GM23338 (cell line): Measurements from ENCODE around the gene EDEM1. TPM values are rescaled to one million over a fixed set of nuclear protein-coding genes. Genes with fewer than 3 reads are reported as not detected.
A peak's percentile ranks its signal among the peaks of the same experiment; 100 is the strongest.

ENCODE experiments used
- ATAC-seq: fragments of 200-7000 bp; cut with Tn5 transposase; 3 replicates; pipeline ENCODE4 v1.9.1; 2020
- DNase-seq: peaks from one replicate; pipeline ENCODE4 v3.0.0-alpha.2; 2015; ENCODE audit warnings: low spot score
- H2AFZ ChIP-seq: fragments of 200-600 bp; sonication (generic); 2 replicates; pipeline ENCODE4 v1.8.0; 2016; ENCODE audit warnings: antibody characterized with exemption, mild to moderate bottlenecking, moderate library complexity
- H3F3A ChIP-seq: fragments of 200-600 bp; sonication (generic); replicated peaks from 2 replicates; pipeline ENCODE4 v1.8.0; 2017; ENCODE audit warnings: antibody characterized with exemption, mixed run types, low read depth
- H3K27ac ChIP-seq: fragments of 200-600 bp; sonication (generic); 2 replicates; pipeline ENCODE4 v1.6.1; 2016; ENCODE audit warnings: low read depth
- H3K27me3 ChIP-seq: fragments of 200-600 bp; sonication (generic); 2 replicates; pipeline ENCODE4 v1.8.0; 2016; ENCODE audit warnings: mild to moderate bottlenecking, mixed run types, moderate library complexity; ENCODE audit not compliant: insufficient read depth
- H3K36me3 ChIP-seq: fragments of 200-600 bp; sonication (generic); 2 replicates; pipeline ENCODE4 v1.8.0; 2016; ENCODE audit warnings: mild to moderate bottlenecking; ENCODE audit not compliant: insufficient read depth
- H3K4me1 ChIP-seq: fragments of 200-600 bp; sonication (generic); 2 replicates; pipeline ENCODE4 v1.8.0; 2016; ENCODE audit warnings: mild to moderate bottlenecking, moderate library complexity; ENCODE audit not compliant: insufficient read depth
- H3K4me2 ChIP-seq: fragments of 200-600 bp; sonication (generic); 2 replicates; pipeline ENCODE4 v1.7.1; 2017; ENCODE audit warnings: mixed run types
- H3K4me3 ChIP-seq: fragments of 200-600 bp; sonication (generic); 2 replicates; pipeline ENCODE4 v1.6.1; 2016; ENCODE audit warnings: mixed run types
- H3K79me2 ChIP-seq: fragments of 200-600 bp; sonication (generic); replicated peaks from 2 replicates; pipeline ENCODE4 v1.8.0; 2017; ENCODE audit warnings: mild to moderate bottlenecking; ENCODE audit not compliant: insufficient read depth
- H3K9me2 ChIP-seq: fragments of 200-600 bp; sonication (generic); 2 replicates; pipeline ENCODE4 v1.8.0; 2017; ENCODE audit not compliant: insufficient read depth
- H4K20me1 ChIP-seq: fragments of 200-600 bp; sonication (generic); replicated peaks from 2 replicates; pipeline ENCODE4 v1.8.0; 2017; ENCODE audit warnings: mild to moderate bottlenecking; ENCODE audit not compliant: insufficient read depth
- H3K27ac Mint-ChIP-seq: 2 replicates; pipeline ENCODE4 v1.8.0; 2020; ENCODE audit warnings: inconsistent platforms, mild to moderate bottlenecking, moderate library complexity, mixed read lengths
- H3K27me3 Mint-ChIP-seq: 3 replicates; pipeline ENCODE4 v1.8.0; 2022; ENCODE audit warnings: low read depth, mild to moderate bottlenecking, moderate library complexity, mixed read lengths, inconsistent platforms; ENCODE audit not compliant: insufficient read depth, poor library complexity
- H3K36me3 Mint-ChIP-seq: 3 replicates; pipeline ENCODE4 v1.8.0; 2021; ENCODE audit warnings: low read depth, mild to moderate bottlenecking, inconsistent platforms, moderate library complexity, mixed read lengths
- H3K4me1 Mint-ChIP-seq: 3 replicates; pipeline ENCODE4 v1.8.0; 2020; ENCODE audit warnings: mild to moderate bottlenecking, inconsistent platforms, mixed read lengths
- H3K4me3 Mint-ChIP-seq: 3 replicates; pipeline ENCODE4 v1.8.0; 2021; ENCODE audit warnings: moderate library complexity, mild to moderate bottlenecking, inconsistent platforms, mixed read lengths
- H3K9me3 Mint-ChIP-seq: 3 replicates; pipeline ENCODE4 v1.8.0; 2020; ENCODE audit warnings: moderate library complexity, mild to moderate bottlenecking, inconsistent platforms, mixed read lengths
- CREB1 ChIP-seq: fragments of 250-450 bp; sonication (Bioruptor Pico); IDR thresholded peaks from 2 replicates; pipeline ENCODE4 v1.5.0; 2020; ENCODE audit warnings: low read depth, mild to moderate bottlenecking, moderate library complexity
- CTCF ChIP-seq, 2 experiments: fragments of 200-600 bp in 1 of 2; sonication (generic) in 1 of 2; conservative IDR thresholded peaks; 2 replicates each; pipeline versions ENCODE4 v1.5.1 to v1.6.1; 2016 to 2017; ENCODE audit warnings: antibody characterized with exemption in 2 of 2, low read depth in 2 of 2, mild to moderate bottlenecking in 2 of 2, moderate library complexity in 1 of 2
- ETS1 ChIP-seq: IDR thresholded peaks from 2 replicates; pipeline ENCODE4 v1.6.1; 2016; ENCODE audit warnings: antibody characterized with exemption
- EZH2 ChIP-seq: fragments of 200-600 bp; sonication (generic); IDR thresholded peaks from one replicate; pipeline ENCODE4 v1.8.0; 2017; ENCODE audit warnings: antibody characterized with exemption, mild to moderate bottlenecking, low read depth; ENCODE audit not compliant: unreplicated experiment
- EZH2phosphoT487 ChIP-seq: fragments of 200-600 bp; sonication (generic); IDR thresholded peaks from one replicate; pipeline ENCODE4 v1.8.1; 2018; ENCODE audit warnings: antibody characterized with exemption; ENCODE audit not compliant: unreplicated experiment
- JUNB ChIP-seq: IDR thresholded peaks from one replicate; pipeline ENCODE4 v1.6.1; 2016; ENCODE audit warnings: antibody characterized with exemption; ENCODE audit not compliant: unreplicated experiment
- NANOG ChIP-seq: IDR thresholded peaks from 2 replicates; pipeline ENCODE4 v1.6.1; 2016; ENCODE audit warnings: antibody characterized with exemption, borderline replicate concordance
- POLR2AphosphoS5 ChIP-seq: IDR thresholded peaks from 2 replicates; pipeline ENCODE4 v1.6.1; 2016; ENCODE audit warnings: antibody characterized with exemption, low read depth
- REST ChIP-seq: IDR thresholded peaks from one replicate; pipeline ENCODE4 v1.6.1; 2018; ENCODE audit warnings: antibody characterized with exemption; ENCODE audit not compliant: unreplicated experiment
- STAT1 ChIP-seq: IDR thresholded peaks from one replicate; pipeline ENCODE4 v1.6.1; 2016; ENCODE audit warnings: antibody characterized with exemption; ENCODE audit not compliant: unreplicated experiment
- ZNF114 ChIP-seq: fragments of 250-450 bp; sonication (Bioruptor Pico); IDR thresholded peaks from 2 replicates; pipeline ENCODE4 v1.5.0; 2020; ENCODE audit warnings: mild to moderate bottlenecking, moderate library complexity
- ZNF331 ChIP-seq: fragments of 250-450 bp; sonication (Bioruptor Pico); IDR thresholded peaks from 2 replicates; pipeline ENCODE4 v1.5.0; 2020; ENCODE audit warnings: low read depth, mild to moderate bottlenecking, moderate library complexity
- ZNF462 ChIP-seq: fragments of 250-450 bp; sonication (Bioruptor Pico); IDR thresholded peaks from 2 replicates; pipeline ENCODE4 v1.5.0; 2020; ENCODE audit warnings: mild to moderate bottlenecking, moderate library complexity
- polyA plus RNA-seq: library from polyadenylated mRNA; unstranded; fragments of >200 nt; fragmentation: Nextera tagmentation; extraction: Ambion mirVana; gene quantifications from 2 replicates; pipeline ENCODE4 v1.2.1, GENCODE V29; 2016
- total RNA-seq: library from RNA; depleted of rRNA; stranded (reverse); fragments of >200 nt; shearing (Covaris generic); gene quantifications from 2 replicates; pipeline ENCODE4 v1.2.3, GENCODE V29; 2014

The EDEM1 gene
- total and polyA plus RNA-seq, 2 experiments from 2014 or later, result 2.2 to 36.7 TPM

- Mint-ChIP-seq H3K27me3 (peaks cover 5% of the 10 kb centered on the region), H3K27ac (peak overlapping the region; percentile 80)
These were observed 31.7 kb downstream of the EDEM1 start for GRCh38 chr3:5219216-5219615.

More at GRCh38 chr3:5219216-5219615, 31.7 kb downstream of the EDEM1 start:
- peaks cover 40% of the 10 kb centered on the region for H3K36me3 Mint-ChIP-seq
- Histone ChIP-seq H3K9me2 (no peaks in the 10 kb centered on the region), H3K79me2 (no peaks in the 10 kb centered on the region), H3K4me3 (no peak overlapping the region), H3K4me1 (peaks cover 21% of the 10 kb centered on the region), H3K36me3 (peaks cover 11% of the 10 kb centered on the region; the same call in 1 of the 2 replicates), H3K27ac (peak overlapping the region; percentile 39; the same call in 1 of the 2 replicates), H3K4me2 (peak overlapping the region; percentile 11; the same call in 1 of the 2 replicates), H3K27me3 (no peaks in the 10 kb centered on the region), H2AFZ (no peak overlapping the region), H3F3A (no peaks in the 10 kb centered on the region), H4K20me1 (no peaks in the 10 kb centered on the region; the same call in 1 of the 2 replicates)
- peak; percentile 30 for DNase-seq
- peaks cover 59% of the 10 kb centered on the region for H3K4me1 Mint-ChIP-seq
- TF ChIP-seq CREB1 (CRISPR knock-in tag), result no peak
- no peak for TF ChIP-seq ZNF331 (CRISPR knock-in tag)
- TF ChIP-seq ZNF462 (CRISPR knock-in tag), result no peak
- TF ChIP-seq NANOG, result no peak
- no peak for TF ChIP-seq STAT1
- TF ChIP-seq EZH2phosphoT487, result no peak
- TF ChIP-seq CTCF (conservative IDR thresholded peaks at IDR 0.05; ENCODE audit: low read depth in 2 of 2), result no peak
- no peak for TF ChIP-seq POLR2AphosphoS5
- no peak for TF ChIP-seq ZNF114 (CRISPR knock-in tag)
- TF ChIP-seq REST, result no peak
- no peak for TF ChIP-seq ETS1
- no peak for TF ChIP-seq JUNB
- TF ChIP-seq EZH2, result no peak
- peak; percentile 74 for ATAC-seq
- H3K9me3 Mint-ChIP-seq, result no peaks in the 10 kb centered on the region
- H3K4me3 Mint-ChIP-seq, result no peak overlapping the region
